Measurements from ENCODE around the gene CRACR2A.

- TF ChIP-seq EP300 (IDR thresholded peaks at IDR 0.05) (no peak), CTCF (IDR thresholded peaks at IDR 0.05) (peak in 2 of 3 experiments; percentile 23 to 32)
These were observed 94.4 kb downstream of the CRACR2A start for GRCh38 chr12:3658327-3659163.
